Prostate gland (tissue), 2 donors: ENCODE measurements around the gene GNG13.

ENCODE experiments used
- CTCF ChIP-seq, 4 experiments: fragments of 200-600 bp in 2 of 4; fragments of 450-650 bp in 2 of 4; sonication (generic) in 2 of 4; IDR thresholded peaks; 1 replicate in 3 of 4; 2 replicates in 1 of 4; pipeline ENCODE4 v1.5.1; 2016 to 2019; ENCODE audit warnings: antibody characterized with exemption in 4 of 4, mild to moderate bottlenecking in 2 of 4, moderate library complexity in 2 of 4
- POLR2A ChIP-seq: fragments of 450-650 bp; IDR thresholded peaks from one replicate; pipeline ENCODE4 v1.6.1; 2016; ENCODE audit warnings: antibody characterized with exemption, mild to moderate bottlenecking
- POLR2AphosphoS5 ChIP-seq: sonication (generic); formaldehyde crosslinking; IDR thresholded peaks from one replicate; pipeline ENCODE4 v1.6.1; 2017; ENCODE audit warnings: antibody characterized with exemption

GRCh38 chr16:794853-795466 is 5.6 kb downstream of the GNG13 start:
- no peak for TF ChIP-seq CTCF (IDR thresholded peaks at IDR 0.05)
- no peak for TF ChIP-seq POLR2AphosphoS5
- TF ChIP-seq POLR2A = no peak
